Measurements from ENCODE around the gene PNMT. TPM values are rescaled to one million over a fixed set of nuclear protein-coding genes. Genes with fewer than 3 reads are reported as not detected.

PNMT gene
- total and polyA plus RNA-seq, 2 of the 13 experiments (the other 11 are each of a cell fraction or from before 2014, with no cell fraction given) = 0.25 TPM; not detected in 1

DNA sequence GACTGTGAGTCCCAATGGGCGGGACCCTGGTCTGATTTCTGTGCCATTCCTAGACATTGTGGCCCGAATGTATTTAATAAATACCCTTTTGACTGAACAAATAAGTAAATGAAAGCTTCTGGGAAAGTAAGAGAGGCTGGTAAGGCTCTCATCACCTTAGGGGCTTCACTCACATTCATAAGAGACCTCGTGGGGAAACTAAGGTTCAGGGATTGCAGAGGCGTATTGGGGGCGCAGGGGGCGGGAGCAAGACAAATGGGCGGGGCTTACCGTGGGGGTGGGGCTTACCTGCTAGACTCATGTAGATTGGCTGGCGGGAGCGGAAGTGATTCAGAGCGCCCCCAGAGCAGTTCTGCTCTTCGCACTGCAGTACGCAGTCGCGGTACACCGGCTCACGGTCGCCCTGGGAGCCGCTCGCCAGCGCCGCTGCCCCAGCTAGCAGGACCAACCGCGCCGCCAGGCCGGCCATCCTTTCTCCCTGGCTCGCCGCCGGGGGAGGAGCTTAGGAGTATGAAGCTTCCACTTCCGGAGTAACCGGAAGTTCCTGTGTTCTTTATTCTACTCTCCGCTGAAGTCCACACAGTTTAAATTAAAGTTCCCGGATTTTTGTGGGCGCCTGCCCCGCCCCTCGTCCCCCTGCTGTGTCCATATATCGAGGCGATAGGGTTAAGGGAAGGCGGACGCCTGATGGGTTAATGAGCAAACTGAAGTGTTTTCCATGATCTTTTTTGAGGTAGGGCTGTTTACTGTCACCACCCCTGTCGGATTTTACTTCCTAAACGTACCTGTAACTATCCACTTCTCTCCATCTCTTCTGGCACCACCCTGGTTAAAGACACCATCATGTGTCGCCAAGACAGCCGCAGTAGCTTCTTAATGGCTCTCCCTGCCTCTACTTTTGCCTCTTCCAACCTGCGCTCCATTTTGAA, 19.6 kb downstream of the PNMT start, which contains the start of gene PGAP3 (continued):
- TF ChIP-seq, protein P1, sequence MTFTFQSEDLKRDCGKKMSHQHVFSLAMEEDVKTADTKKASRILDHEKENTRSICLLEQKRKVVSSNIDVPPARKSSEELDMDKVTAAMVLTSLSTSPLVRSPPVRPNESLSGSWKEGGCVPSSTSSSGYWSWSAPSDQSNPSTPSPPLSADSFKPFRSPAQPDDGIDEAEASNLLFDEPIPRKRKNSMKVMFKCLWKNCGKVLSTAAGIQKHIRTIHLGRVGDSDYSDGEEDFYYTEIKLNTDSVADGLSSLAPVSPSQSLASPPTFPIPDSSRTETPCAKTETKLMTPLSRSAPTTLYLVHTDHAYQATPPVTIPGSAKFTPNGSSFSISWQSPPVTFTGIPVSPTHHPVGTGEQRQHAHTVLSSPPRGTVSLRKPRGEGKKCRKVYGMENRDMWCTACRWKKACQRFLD (CRISPR knock-in tag; IDR thresholded peaks at IDR 0.05; ENCODE audit: borderline replicate concordance) = no peak
- TF ChIP-seq ZFP62 (CRISPR knock-in tag; IDR thresholded peaks at IDR 0.05) = no peak
- TF ChIP-seq JARID2 (CRISPR knock-in tag; IDR thresholded peaks at IDR 0.05; ENCODE audit: insufficient replicate concordance) = peak; percentile 87
- TF ChIP-seq, protein P2, sequence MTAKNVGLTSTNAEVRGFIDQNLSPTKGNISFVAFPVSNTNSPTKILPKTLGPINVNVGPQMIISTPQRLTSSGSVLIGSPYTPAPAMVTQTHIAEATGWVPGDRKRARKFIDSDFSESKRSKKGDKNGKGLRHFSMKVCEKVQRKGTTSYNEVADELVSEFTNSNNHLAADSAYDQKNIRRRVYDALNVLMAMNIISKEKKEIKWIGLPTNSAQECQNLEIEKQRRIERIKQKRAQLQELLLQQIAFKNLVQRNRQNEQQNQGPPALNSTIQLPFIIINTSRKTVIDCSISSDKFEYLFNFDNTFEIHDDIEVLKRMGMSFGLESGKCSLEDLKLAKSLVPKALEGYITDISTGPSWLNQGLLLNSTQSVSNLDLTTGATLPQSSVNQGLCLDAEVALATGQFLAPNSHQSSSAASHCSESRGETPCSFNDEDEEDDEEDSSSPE (CRISPR knock-in tag; IDR thresholded peaks at IDR 0.05) = peak; percentile 81
- TF ChIP-seq, protein P3, sequence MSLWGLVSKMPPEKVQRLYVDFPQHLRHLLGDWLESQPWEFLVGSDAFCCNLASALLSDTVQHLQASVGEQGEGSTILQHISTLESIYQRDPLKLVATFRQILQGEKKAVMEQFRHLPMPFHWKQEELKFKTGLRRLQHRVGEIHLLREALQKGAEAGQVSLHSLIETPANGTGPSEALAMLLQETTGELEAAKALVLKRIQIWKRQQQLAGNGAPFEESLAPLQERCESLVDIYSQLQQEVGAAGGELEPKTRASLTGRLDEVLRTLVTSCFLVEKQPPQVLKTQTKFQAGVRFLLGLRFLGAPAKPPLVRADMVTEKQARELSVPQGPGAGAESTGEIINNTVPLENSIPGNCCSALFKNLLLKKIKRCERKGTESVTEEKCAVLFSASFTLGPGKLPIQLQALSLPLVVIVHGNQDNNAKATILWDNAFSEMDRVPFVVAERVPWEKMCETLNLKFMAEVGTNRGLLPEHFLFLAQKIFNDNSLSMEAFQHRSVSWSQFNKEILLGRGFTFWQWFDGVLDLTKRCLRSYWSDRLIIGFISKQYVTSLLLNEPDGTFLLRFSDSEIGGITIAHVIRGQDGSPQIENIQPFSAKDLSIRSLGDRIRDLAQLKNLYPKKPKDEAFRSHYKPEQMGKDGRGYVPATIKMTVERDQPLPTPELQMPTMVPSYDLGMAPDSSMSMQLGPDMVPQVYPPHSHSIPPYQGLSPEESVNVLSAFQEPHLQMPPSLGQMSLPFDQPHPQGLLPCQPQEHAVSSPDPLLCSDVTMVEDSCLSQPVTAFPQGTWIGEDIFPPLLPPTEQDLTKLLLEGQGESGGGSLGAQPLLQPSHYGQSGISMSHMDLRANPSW (CRISPR knock-in tag; IDR thresholded peaks at IDR 0.05; ENCODE audit: borderline replicate concordance) = peak; percentile 24; the same call in 1 of the 2 replicates
- TF ChIP-seq ZBTB38 (CRISPR knock-in tag; IDR thresholded peaks at IDR 0.05) = peak; percentile 70; the same call in 1 of the 2 replicates
- TF ChIP-seq MXD3 (CRISPR knock-in tag; IDR thresholded peaks at IDR 0.05) = no peak; the same call in 1 of the 2 replicates
- peak; percentile 70; the same call in 1 of the 2 replicates for TF ChIP-seq ZNF768 (CRISPR knock-in tag; IDR thresholded peaks at IDR 0.05)
- no peak for TF ChIP-seq TBX3 (IDR thresholded peaks at IDR 0.05; ENCODE audit: borderline replicate concordance)
- TF ChIP-seq ZNF639 (CRISPR knock-in tag; conservative IDR thresholded peaks at IDR 0.05) = peak; percentile 98
- TF ChIP-seq ZBTB4 (CRISPR knock-in tag; IDR thresholded peaks at IDR 0.05; ENCODE audit: borderline replicate concordance) = no peak
- TF ChIP-seq ZNF232 (CRISPR knock-in tag; IDR thresholded peaks at IDR 0.05; ENCODE audit: borderline replicate concordance) = peak; percentile 95
- TF ChIP-seq RAD51 (IDR thresholded peaks at IDR 0.05; ENCODE audit: borderline replicate concordance) = no peak
- peak; percentile 49; the same call in 1 of the 2 replicates for TF ChIP-seq ZNF431 (CRISPR knock-in tag; IDR thresholded peaks at IDR 0.05; ENCODE audit: borderline replicate concordance, low read depth)
- TF ChIP-seq POLR2A (IDR thresholded peaks at IDR 0.05; ENCODE audit: insufficient read depth in 1 of 2, low read depth in 2 of 2, low read length in 2 of 2) = peak; percentile 78 to 86
- peak; percentile 71 for TF ChIP-seq PHF8 (CRISPR knock-in tag; IDR thresholded peaks at IDR 0.05)
- TF ChIP-seq ZFP82 (CRISPR knock-in tag; IDR thresholded peaks at IDR 0.05; ENCODE audit: borderline replicate concordance) = no peak
- TF ChIP-seq HDAC2 (CRISPR knock-in tag; IDR thresholded peaks at IDR 0.05) = peak; percentile 72
